NCI-H146 treated with DMSO at 0.1 percent for 48 hours (cell line): Measurements from ENCODE around the gene SPRR2A.
"Not testable (repeated sequence)": the region's sequence is repeated elsewhere in the genome, so short reads cannot be mapped to it uniquely, and the experiment has no call there.

Experiments used
- DNase-seq: peaks from one replicate; lab custom pipeline; 2025; ENCODE audit not compliant: unreplicated experiment; lab: John Stamatoyannopoulos, UW

The SPRR2A gene

GRCh38 chr1:153057375-153057774 is at the start of gene SPRR2A:
SPRR2A (minus strand) TSS chr1:153057512; CDS start chr1:153056735, 777 bp downstream.
- no peak for DNase-seq

- DNase-seq = no peak
Measured at GRCh38 chr1:153100245-153100644, 42.9 kb upstream of the SPRR2A start.

DNA sequence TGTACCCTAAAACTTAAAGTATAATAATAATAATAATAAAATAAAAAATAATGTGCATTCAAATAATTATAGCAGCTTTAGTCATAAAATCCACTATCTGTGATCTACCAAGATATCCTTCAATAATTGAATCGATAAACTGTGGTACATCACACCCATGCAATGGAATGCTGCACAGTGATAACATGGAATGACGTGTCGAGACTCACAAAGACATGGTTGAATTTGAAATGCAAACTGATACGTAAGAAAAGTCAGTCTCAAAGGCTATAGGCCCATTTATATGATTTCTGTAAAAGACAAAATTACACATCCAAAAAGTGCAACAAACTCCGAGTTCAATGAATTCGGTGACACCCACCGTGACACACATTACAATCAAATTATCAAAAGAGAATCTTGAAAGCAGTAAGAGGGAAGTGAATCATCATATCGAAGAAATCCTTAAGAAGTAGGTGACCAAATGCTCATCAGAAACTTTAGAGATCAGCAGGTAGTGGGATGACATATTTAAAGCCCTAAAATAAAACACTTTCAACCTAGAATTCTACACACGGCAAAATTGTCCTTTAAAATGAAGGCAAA is 42.2 kb upstream of the SPRR2A start:
- DNase-seq = no peak

DNA sequence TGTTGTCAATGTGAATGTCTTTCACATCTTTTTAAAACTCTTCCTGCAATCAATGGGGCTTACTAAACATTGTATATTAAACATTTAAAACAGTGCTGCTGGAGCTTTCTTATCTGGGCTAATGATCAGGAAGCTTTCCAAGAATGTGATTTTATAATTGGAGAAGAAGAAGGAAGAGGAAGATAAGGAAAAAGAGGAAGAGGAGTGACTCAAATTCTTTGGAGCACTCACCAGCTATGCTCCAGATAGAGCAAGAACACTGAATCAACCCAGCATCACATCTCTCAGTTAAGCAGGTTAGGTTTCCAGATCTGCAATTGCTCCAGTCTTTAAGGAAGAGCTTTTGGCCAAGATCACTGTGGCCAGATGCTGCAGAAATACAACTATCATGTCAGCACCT is 38.5 kb upstream of the SPRR2A start:
- no peak for DNase-seq

GRCh38 chr1:153094426-153094825 is 37.1 kb upstream of the SPRR2A start, which contains the start of gene SPRR2E:
SPRR2E (minus strand) TSS chr1:153094526; CDS start chr1:153093751, 775 bp downstream.
- DNase-seq = no peak

- no peak for DNase-seq
Measured at GRCh38 chr1:153087652-153088051, 30.3 kb upstream of the SPRR2A start.

DNA sequence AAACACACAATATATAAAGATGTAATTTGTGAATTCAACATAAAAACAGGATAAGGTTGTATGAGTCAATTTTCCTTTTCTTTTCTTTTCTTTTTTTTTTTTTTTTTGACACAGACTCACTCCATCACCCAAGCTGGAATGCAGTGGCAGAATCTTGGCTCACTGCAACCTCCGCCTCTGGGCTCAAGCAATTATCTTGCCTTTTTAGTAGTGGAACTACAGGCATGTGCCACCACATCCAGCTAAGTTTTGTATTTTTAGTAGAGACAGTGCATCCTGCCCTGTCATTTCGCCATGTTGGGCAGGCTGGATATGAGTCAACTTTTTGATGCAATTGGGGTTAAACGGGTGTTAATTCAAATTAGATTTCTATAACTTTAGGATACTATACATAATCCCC is 24.4 kb upstream of the SPRR2A start:
- DNase-seq = no peak

- DNase-seq = no peak
Measured at GRCh38 chr1:153072806-153073726, 15.8 kb upstream of the SPRR2A start.

DNA sequence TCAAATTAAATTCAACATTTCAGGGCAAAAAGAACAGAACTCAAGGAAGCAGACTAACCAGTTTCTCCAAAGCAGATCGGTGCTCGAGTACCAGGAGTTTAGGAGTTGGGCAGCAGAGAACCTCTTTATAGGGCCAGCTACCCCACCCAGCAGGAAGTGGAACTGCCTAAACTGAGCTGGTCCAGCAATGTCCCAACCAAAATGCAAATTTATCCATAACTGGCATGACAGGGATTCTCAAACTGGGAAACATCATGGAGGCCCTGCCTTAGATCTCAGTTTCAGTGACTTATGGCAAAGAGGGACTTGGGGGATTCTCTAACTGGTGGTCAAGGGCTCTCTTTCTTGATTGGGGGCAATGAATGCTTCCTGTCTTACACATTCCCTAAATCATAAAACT is 14.2 kb upstream of the SPRR2A start, which contains the start of gene SPRR2B:
Gene SPRR2B (minus strand): TSS at position 101 of the 400 bp plus-strand sequence. CDS start 772 bp downstream, outside the sequence.
- no peak for DNase-seq

DNA sequence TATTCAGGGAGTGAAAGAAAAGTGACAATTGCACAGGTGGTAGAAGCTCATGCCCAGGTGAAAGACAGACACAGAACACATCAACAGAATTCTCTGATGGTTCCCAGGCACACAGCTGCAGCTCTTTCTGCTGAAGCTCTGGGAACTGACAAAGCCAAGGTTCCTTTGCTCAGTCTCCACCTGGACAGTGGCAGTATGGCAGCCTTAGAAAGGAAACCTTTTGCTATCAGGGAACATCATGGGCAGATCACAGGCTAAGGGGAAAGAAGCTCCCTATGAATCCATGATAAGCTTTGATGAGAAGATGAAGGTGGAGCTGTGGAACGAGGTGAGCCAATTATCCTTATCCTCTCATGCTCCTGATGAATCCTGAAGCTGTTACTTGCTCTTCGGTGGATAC is 12.9 kb upstream of the SPRR2A start:
- no peak for DNase-seq

DNA sequence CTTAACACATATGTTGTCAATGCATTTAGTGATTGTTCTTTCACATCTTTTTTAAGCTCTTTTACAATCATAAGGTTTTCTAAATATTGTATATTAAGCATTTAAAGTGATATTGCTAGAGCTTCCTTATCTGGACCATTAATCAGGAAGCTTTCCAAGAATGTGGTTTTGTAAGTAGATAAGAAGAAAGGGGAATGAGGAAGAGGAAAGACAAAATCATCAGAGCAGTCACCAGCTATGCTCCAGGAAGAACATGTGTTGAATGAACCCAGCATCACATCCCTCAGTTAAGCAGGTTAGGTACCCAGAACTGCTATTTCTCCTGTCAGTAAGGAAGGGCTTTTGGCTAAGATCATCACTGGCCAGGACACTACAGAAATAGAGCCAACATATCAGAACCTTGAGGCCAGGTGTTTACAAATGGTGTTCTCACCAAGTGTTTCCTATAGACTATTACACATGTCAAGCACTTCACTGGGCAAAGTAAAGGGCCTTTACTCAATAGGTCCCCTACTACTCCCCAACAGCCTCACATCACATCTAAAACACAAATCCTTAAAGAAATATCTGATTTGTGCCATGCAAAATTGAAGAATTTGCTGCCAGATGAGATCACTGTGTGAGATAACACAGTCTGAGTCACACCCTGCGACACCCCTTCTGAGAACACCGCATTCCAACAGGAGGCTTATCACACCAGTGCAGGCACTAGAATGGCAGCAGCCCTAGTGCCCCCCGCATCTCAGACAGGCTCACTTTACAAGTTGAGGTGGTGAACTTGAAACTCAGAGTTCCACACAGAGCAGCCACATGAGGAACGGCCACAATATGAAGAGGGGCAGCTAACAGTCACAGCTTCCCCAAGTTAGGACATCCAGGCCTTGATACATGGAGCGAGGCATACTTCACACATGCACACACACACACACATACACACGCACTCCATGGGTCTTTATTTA is 1.8 kb upstream of the SPRR2A start:
- DNase-seq = no peak

GRCh38 chr1:153058154-153058553 is 842 bp upstream of the SPRR2A start:
- DNase-seq = no peak

DNA sequence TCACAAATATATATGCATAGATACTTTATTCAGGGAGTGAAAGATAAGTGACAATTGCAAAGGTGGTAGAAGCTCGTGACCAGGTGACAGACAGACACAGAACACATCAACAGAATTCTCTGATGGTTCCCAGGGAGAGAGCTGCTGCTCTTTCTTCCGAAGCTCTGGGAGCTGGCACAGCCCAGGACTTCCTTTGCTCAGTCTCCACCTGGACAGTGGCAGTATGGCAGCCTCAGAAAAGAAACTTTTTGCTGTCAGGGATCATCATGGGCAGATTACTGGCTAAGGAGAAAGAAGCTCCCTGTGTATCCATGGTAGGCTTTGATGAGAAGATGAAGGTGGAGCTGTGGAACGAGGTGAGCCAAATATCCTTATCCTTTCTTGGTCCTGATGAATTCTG is 1.2 kb downstream of the SPRR2A start:
- not testable (repeated sequence) for DNase-seq

DNA sequence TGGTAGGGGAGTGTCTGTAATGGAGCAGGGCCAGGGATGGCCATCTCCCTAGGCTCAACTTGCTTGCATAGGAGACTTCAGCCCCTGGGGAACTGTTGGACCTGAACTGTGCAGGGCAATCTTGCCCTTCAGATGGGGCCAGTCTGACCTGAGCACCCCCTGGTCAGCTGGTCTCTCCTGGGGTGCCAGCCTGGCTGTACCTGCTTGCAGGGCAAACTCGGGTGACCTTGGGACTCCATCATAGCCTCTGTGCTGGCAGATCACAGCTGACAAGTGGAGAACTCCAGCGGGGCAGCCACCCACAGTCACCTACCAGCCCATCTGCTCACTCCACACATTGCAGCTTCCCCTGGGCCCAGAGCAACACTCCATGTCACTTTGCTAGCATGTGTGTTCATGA is 8.1 kb downstream of the SPRR2A start:
- no peak for DNase-seq

DNA sequence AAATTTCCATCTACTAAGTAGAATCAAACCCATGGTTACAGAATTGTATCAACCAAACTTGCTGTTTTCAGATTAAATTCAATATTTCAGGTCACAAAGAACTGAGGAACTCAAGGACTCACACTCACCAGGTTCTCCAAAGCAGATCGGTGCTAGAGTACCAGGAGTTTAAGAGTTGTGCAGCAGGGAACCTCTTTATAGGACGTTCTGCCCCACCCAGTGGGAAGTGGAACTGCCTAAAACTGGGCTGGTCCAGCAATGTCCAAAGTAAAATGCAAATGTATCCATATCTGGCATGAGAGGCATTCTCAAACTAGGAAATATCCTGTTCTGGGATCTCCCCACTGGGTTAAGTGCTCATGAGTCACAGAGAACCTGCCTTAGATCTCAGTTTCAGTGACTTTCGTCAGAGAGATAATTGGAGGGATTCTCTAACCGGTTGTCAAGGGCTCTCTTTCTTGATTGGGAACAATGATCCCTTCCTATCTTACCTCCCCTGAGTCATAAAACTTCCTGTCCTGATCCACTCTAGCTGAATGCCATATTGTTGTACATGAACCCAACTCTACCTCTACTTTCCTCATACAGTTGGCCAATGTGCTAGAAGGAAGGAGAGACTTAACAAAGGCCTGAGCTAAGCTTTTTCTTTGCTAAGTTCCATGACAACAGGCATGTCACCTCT is 16.2 kb downstream of the SPRR2A start, which contains the start of gene SPRR2D:
Gene SPRR2D (minus strand): TSS at position 171 of the 682 bp plus-strand sequence. CDS start 774 bp downstream, outside the sequence.
- no peak for DNase-seq

- DNase-seq = no peak
Measured at GRCh38 chr1:153035211-153035610, 22.1 kb downstream of the SPRR2A start.

GRCh38 chr1:153032677-153033308 is 24.5 kb downstream of the SPRR2A start:
- DNase-seq = no peak

DNA sequence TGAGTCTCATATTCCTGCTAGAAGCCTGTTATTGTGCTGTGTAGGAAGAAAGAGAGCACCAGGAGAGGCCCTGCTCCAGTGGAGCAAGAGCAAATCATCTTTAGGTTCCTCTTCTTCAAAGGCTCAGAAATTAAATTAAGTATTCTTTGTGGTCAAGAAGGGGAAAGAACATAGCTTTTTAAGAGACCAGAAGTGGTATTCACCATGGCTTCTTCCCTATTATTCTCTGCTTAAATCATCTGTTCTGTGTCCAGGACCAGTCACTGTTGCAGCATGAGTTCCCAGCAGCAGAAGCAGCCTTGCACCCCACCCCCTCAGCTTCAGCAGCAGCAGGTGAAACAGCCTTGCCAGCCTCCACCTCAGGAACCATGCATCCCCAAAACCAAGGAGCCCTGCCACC is 25.2 kb downstream of the SPRR2A start:
- DNase-seq = no peak

GRCh38 chr1:153030895-153031294 is 26.4 kb downstream of the SPRR2A start, which contains the start of gene SPRR1B:
SPRR1B (plus strand) TSS chr1:153031203; CDS start chr1:153032346, 1,143 bp downstream.
- no peak for DNase-seq

- DNase-seq = no peak
Measured at GRCh38 chr1:153028766-153029165, 28.5 kb downstream of the SPRR2A start.
